SW480 (cell line): ENCODE data around the gene RIGI.
"Not testable (repeated sequence)": the region's sequence is repeated elsewhere in the genome, so short reads cannot be mapped to it uniquely, and the experiment has no call there.

Experiments
- DNase-seq: peaks from one replicate; pipeline ENCODE4 v3.0.0-alpha.2; 2016; ENCODE audit warnings: low spot score

Gene RIGI

GRCh38 chr9:32526707-32527048 lies 682 bp upstream of the RIGI start:
- DNase-seq, result no peak

- peak; percentile 1 for DNase-seq
Measured at GRCh38 chr9:32525709-32526030, 326 bp downstream of the RIGI start.

GRCh38 chr9:32524892-32525708 lies 896 bp downstream of the RIGI start:
- no peak for DNase-seq

- DNase-seq, result not testable (repeated sequence)
Measured at GRCh38 chr9:32524558-32524891, 1.5 kb downstream of the RIGI start.

- no peak for DNase-seq
Measured at GRCh38 chr9:32523910-32524309, 2.1 kb downstream of the RIGI start.

GRCh38 chr9:32518276-32518675 lies 7.7 kb downstream of the RIGI start:
- DNase-seq, result no peak

- no peak for DNase-seq
Measured at GRCh38 chr9:32516241-32516640, 9.8 kb downstream of the RIGI start.

- no peak for DNase-seq
Measured at GRCh38 chr9:32508728-32509127, 17.3 kb downstream of the RIGI start.

- no peak for DNase-seq
Measured at GRCh38 chr9:32503008-32503407, 23.0 kb downstream of the RIGI start.

GRCh38 chr9:32502464-32502863 lies 23.5 kb downstream of the RIGI start:
- no peak for DNase-seq

- DNase-seq, result no peak
Measured at GRCh38 chr9:32501868-32502267, 24.1 kb downstream of the RIGI start.

- DNase-seq, result no peak
Measured at GRCh38 chr9:32500768-32501167, 25.2 kb downstream of the RIGI start.

GRCh38 chr9:32497921-32498320 lies 28.1 kb downstream of the RIGI start:
- DNase-seq, result no peak

GRCh38 chr9:32490601-32491000 lies 35.4 kb downstream of the RIGI start:
- DNase-seq, result no peak

- DNase-seq, result no peak
Measured at GRCh38 chr9:32487981-32488380, 38.0 kb downstream of the RIGI start.

GRCh38 chr9:32486839-32487562 lies 39.0 kb downstream of the RIGI start:
- no peak for DNase-seq

GRCh38 chr9:32483343-32483742 lies 42.7 kb downstream of the RIGI start:
- DNase-seq, result no peak
